GM12891 (cell line): Measurements from ENCODE around the gene DUSP2.
A peak's percentile ranks its signal among the peaks of the same experiment; 100 is the strongest.

ENCODE experiments used
- POLR2A ChIP-seq: IDR thresholded peaks from 2 replicates; pipeline ENCODE4 v1.6.1; 2011; ENCODE audit warnings: low read depth, low read length, control low read depth
- POLR2AphosphoS5 ChIP-seq: IDR thresholded peaks from 2 replicates; pipeline ENCODE4 v1.6.1; 2011; ENCODE audit warnings: low read depth, low read length, control low read depth
- POU2F2 ChIP-seq: IDR thresholded peaks from 2 replicates; pipeline ENCODE4 v1.6.1; 2011; ENCODE audit warnings: low read depth, mild to moderate bottlenecking, control low read depth, low read length, moderate library complexity
- TAF1 ChIP-seq: IDR thresholded peaks from 2 replicates; pipeline ENCODE4 v1.6.1; 2011; ENCODE audit warnings: low read depth, low read length, control low read depth

GRCh38 chr2:96137321-96138178, 7.7 kb downstream of the DUSP2 start:
- TF ChIP-seq POLR2AphosphoS5 (peak; percentile 24; the same call in 1 of the 2 replicates), POLR2A (peak; percentile 80; the same call in 1 of the 2 replicates), TAF1 (no peak), POU2F2 (0 out of 2 replicates have a peak, but pooled peaks have one; percentile 33)
